H9 (cell line): ENCODE results near the gene PGGHG. TPM values are rescaled to one million over a fixed set of nuclear protein-coding genes. Genes with fewer than 3 reads are reported as not detected.

Experiments
- DNase-seq: peaks from one replicate; pipeline ENCODE4 v3.0.0-alpha.2; 2017
- H2AFZ ChIP-seq: one replicate; pipeline ENCODE4 v1.6.1; 2013; ENCODE audit warnings: mild to moderate bottlenecking, low read length, control low read depth, moderate library complexity
- H2AK5ac ChIP-seq: 2 replicates; pipeline ENCODE4 v1.6.1; 2013; ENCODE audit warnings: low read length, control low read depth, mixed read lengths; ENCODE audit not compliant: insufficient read length
- H2BK120ac ChIP-seq: one replicate; pipeline ENCODE4 v1.6.1; 2013; ENCODE audit warnings: low read depth, mild to moderate bottlenecking, low read length, control low read depth, inconsistent platforms; ENCODE audit not compliant: poor library complexity, severe bottlenecking
- H2BK12ac ChIP-seq: 2 replicates; pipeline ENCODE4 v1.6.1; 2013; ENCODE audit warnings: low read length, control low read depth, mixed read lengths, low read depth; ENCODE audit not compliant: insufficient read length
- H2BK15ac ChIP-seq: 2 replicates; pipeline ENCODE4 v1.6.1; 2013; ENCODE audit warnings: low read depth, low read length, control low read depth
- H2BK20ac ChIP-seq: one replicate; pipeline ENCODE4 v1.6.1; 2013; ENCODE audit warnings: low read depth, mild to moderate bottlenecking, low read length, control low read depth, inconsistent platforms; ENCODE audit not compliant: poor library complexity, severe bottlenecking
- H2BK5ac ChIP-seq: 2 replicates; pipeline ENCODE4 v1.6.1; 2013; ENCODE audit warnings: low read length, control low read depth, mixed read lengths; ENCODE audit not compliant: insufficient read length
- H3K14ac ChIP-seq: 2 replicates; pipeline ENCODE4 v1.6.1; 2013; ENCODE audit warnings: low read length, control low read depth; ENCODE audit not compliant: insufficient read depth
- H3K18ac ChIP-seq: 2 replicates; pipeline ENCODE4 v1.6.1; 2013; ENCODE audit warnings: low read depth, mild to moderate bottlenecking, mixed read lengths, low read length, control low read depth; ENCODE audit not compliant: insufficient read length
- H3K23ac ChIP-seq: 2 replicates; pipeline ENCODE4 v1.6.1; 2013; ENCODE audit warnings: low read length, control low read depth, mixed read lengths, low read depth; ENCODE audit not compliant: insufficient read length
- H3K23me2 ChIP-seq: 2 replicates; pipeline ENCODE4 v1.6.1; 2013; ENCODE audit warnings: low read depth, mild to moderate bottlenecking, mixed read lengths, low read length, control low read depth; ENCODE audit not compliant: insufficient read length, poor library complexity, severe bottlenecking
- H3K27ac ChIP-seq: 2 replicates; pipeline ENCODE4 v1.5.1; 2013; ENCODE audit warnings: low read length, control low read depth, mixed read lengths, low read depth; ENCODE audit not compliant: insufficient read length
- H3K27me3 ChIP-seq: 2 replicates; pipeline ENCODE4 v1.6.1; 2013; ENCODE audit warnings: low read length, control low read depth, inconsistent platforms; ENCODE audit not compliant: insufficient read depth
- H3K4ac ChIP-seq: 2 replicates; pipeline ENCODE4 v1.6.1; 2013; ENCODE audit warnings: low read depth, mild to moderate bottlenecking, control low read depth, inconsistent platforms, low read length, moderate library complexity
- H3K4me1 ChIP-seq: 2 replicates; pipeline ENCODE4 v1.6.1; 2013; ENCODE audit warnings: low read length, control low read depth, inconsistent platforms; ENCODE audit not compliant: insufficient read depth
- H3K4me2 ChIP-seq: 2 replicates; pipeline ENCODE4 v1.6.1; 2013; ENCODE audit warnings: low read length, control low read depth, mixed read lengths; ENCODE audit not compliant: insufficient read length, insufficient read depth
- H3K56ac ChIP-seq: 2 replicates; pipeline ENCODE4 v1.6.1; 2013; ENCODE audit warnings: low read depth, mild to moderate bottlenecking, mixed read lengths, low read length, control low read depth; ENCODE audit not compliant: insufficient read length
- H3K79me1 ChIP-seq: 2 replicates; pipeline ENCODE4 v1.6.1; 2013; ENCODE audit warnings: low read depth, mild to moderate bottlenecking, moderate library complexity, low read length, control low read depth, inconsistent platforms; ENCODE audit not compliant: insufficient read depth, poor library complexity, severe bottlenecking
- H3K79me2 ChIP-seq: 2 replicates; pipeline ENCODE4 v1.6.1; 2013; ENCODE audit warnings: low read length, control low read depth, inconsistent platforms; ENCODE audit not compliant: insufficient read depth
- H3K9ac ChIP-seq: 2 replicates; pipeline ENCODE4 v1.6.1; 2013; ENCODE audit warnings: low read length, control low read depth, mixed read lengths; ENCODE audit not compliant: insufficient read length; ENCODE audit errors: extremely low read depth
- H3K9me3 ChIP-seq: one replicate; pipeline ENCODE4 v1.6.1; 2013; ENCODE audit warnings: low read depth, low read length, inconsistent platforms; ENCODE audit not compliant: control insufficient read depth
- H3T11ph ChIP-seq: one replicate; pipeline ENCODE4 v1.6.1; 2013; ENCODE audit warnings: mild to moderate bottlenecking, low read length, control low read depth, inconsistent platforms
- H4K20me1 ChIP-seq: one replicate; pipeline ENCODE4 v1.6.1; 2013; ENCODE audit not compliant: control insufficient read depth, insufficient read length, insufficient read depth
- H4K5ac ChIP-seq: 2 replicates; pipeline ENCODE4 v1.6.1; 2013; ENCODE audit warnings: low read depth, mild to moderate bottlenecking, mixed read lengths, low read length, control low read depth; ENCODE audit not compliant: insufficient read length
- H4K8ac ChIP-seq: replicated peaks from 2 replicates; pipeline ENCODE4 v1.6.1; 2013; ENCODE audit warnings: low read length, control low read depth, mixed read lengths, low read depth; ENCODE audit not compliant: insufficient read length
- H4K91ac ChIP-seq: 2 replicates; pipeline ENCODE4 v1.6.1; 2013; ENCODE audit warnings: low read depth, mild to moderate bottlenecking, moderate library complexity, mixed read lengths, low read length, control low read depth; ENCODE audit not compliant: insufficient read length
- H3K27ac Mint-ChIP-seq, 3 experiments: 2 replicates in 2 of 3; 3 replicates in 1 of 3; pipeline ENCODE4 v1.8.0; 2020 to 2021; ENCODE audit warnings: mixed read lengths in 3 of 3, mild to moderate bottlenecking in 1 of 3, moderate library complexity in 1 of 3
- H3K27me3 Mint-ChIP-seq: 2 replicates; pipeline ENCODE4 v1.8.0; 2021; ENCODE audit warnings: low read depth, mild to moderate bottlenecking, moderate library complexity, mixed read lengths
- H3K36me3 Mint-ChIP-seq, 3 experiments: 2 replicates in 2 of 3; 3 replicates in 1 of 3; pipeline ENCODE4 v1.8.0; 2020 to 2021; ENCODE audit warnings: low read depth in 3 of 3, mixed read lengths in 3 of 3; ENCODE audit not compliant: insufficient read depth in 1 of 3
- H3K4me1 Mint-ChIP-seq, 2 experiments: 2 replicates each; pipeline ENCODE4 v1.8.0; 2020; ENCODE audit warnings: mixed read lengths in 2 of 2
- H3K4me3 Mint-ChIP-seq, 2 experiments: 2 replicates in 1 of 2; 3 replicates in 1 of 2; pipeline ENCODE4 v1.8.0; 2020 to 2021; ENCODE audit warnings: mild to moderate bottlenecking in 2 of 2, mixed read lengths in 2 of 2, moderate library complexity in 1 of 2
- H3K9me3 Mint-ChIP-seq, 2 experiments: 2 replicates in 1 of 2; 3 replicates in 1 of 2; pipeline ENCODE4 v1.8.0; 2020; ENCODE audit warnings: mild to moderate bottlenecking in 2 of 2, mixed read lengths in 2 of 2, moderate library complexity in 1 of 2
- WGBS: extraction: QIAGEN DNeasy Blood & Tissue Kit; methylation state at CpG from one replicate; pipeline ENCODE4 v1.1.7; 2013; ENCODE audit warnings: missing lambda C conversion rate, low lambda C conversion rate, mixed read lengths; ENCODE audit not compliant: insufficient read length; ENCODE audit errors: extremely low coverage; 5-methylcytosine and 5-hydroxymethylcytosine counted together
- total RNA-seq: library from RNA; stranded (reverse); gene quantifications from 2 replicates; pipeline ENCODE4 v1.2.1, GENCODE V29; 2021
- TF ChIP-seq, protein P1 (sequence below): fragments of 200-600 bp; sonication (generic); conservative IDR thresholded peaks from 3 replicates; pipeline ENCODE4 v1.8.0; 2021; ENCODE audit warnings: antibody characterized with exemption, mild to moderate bottlenecking

PGGHG gene
- total RNA-seq, 1 experiment from 2014 or later = 58.3 TPM

DNA sequence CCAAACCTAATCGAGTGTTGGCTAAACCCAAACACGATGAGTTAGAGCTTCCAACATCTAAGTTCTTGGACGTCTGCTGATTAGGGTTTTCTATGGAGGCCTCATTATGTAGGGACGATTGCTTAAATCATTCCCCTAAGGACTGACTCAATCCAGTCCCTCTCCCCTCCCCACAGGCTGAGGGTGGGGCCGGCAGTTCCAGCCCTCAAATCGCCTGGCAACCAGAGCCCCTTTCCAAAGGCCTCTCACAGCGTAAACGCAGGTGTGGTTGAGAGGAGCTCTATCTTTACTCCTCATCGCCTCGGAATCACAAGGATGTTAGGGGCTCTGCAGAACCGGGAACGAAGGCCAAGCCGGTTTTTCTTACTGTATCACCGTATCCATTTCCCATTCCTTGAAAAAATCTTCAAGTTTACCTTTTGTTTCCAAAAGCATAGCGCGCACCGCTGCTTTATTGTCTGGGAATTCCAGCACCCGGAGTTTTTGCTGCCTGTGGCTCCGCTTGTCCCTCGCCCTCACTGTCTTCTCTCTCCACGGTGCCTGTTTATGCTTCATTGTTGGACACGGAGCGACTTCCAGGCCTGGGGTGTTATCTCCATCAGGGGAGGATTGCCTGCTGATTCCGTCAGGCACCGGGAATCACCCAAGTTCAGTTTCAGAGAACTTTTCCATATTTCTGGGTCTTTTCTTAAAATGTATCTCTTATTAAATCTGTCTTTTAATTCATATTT, 45.5 kb downstream of the PGGHG start:
- Histone ChIP-seq H4K5ac (no peak overlapping the region), H3K4me1 (peaks cover 12% of the 10 kb centered on the region; the same call in 1 of the 2 replicates), H2BK12ac (peak overlapping the region; percentile 93), H4K8ac (no peak overlapping the region), H2BK15ac (no peak overlapping the region), H3K27me3 (no peaks in the 10 kb centered on the region), H3K27ac (peak overlapping the region; percentile 7), H4K91ac (no peak overlapping the region), H2AK5ac (no peak overlapping the region), H3K14ac (peak overlapping the region; percentile 2; the same call in 1 of the 2 replicates), H4K20me1 (no peaks in the 10 kb centered on the region), H3K56ac (no peak overlapping the region), H2BK20ac (no peak overlapping the region), H2BK5ac (no peak overlapping the region), H3K18ac (peak overlapping the region; percentile 50), H3K4ac (no peak overlapping the region; the same call in 1 of the 2 replicates), H3K79me2 (no peaks in the 10 kb centered on the region), H3K23ac (no peak overlapping the region), H3T11ph (no peak overlapping the region), H3K79me1 (no peaks in the 10 kb centered on the region), H3K4me2 (no peak overlapping the region), H2AFZ (no peak overlapping the region), H3K9me3 (no peaks in the 10 kb centered on the region), H2BK120ac (no peak overlapping the region), H3K9ac (no peak overlapping the region), H3K23me2 (no peaks in the 10 kb centered on the region)
- H3K4me3 Mint-ChIP-seq = peak overlapping the region; percentile 29 to 72; a peak in 3 of 5 replicates
- peaks cover 4 to 33% (median 11%) of the 10 kb centered on the region in 3 experiments; a peak in 6 of 7 replicates for H3K36me3 Mint-ChIP-seq
- TF ChIP-seq, protein P1, sequence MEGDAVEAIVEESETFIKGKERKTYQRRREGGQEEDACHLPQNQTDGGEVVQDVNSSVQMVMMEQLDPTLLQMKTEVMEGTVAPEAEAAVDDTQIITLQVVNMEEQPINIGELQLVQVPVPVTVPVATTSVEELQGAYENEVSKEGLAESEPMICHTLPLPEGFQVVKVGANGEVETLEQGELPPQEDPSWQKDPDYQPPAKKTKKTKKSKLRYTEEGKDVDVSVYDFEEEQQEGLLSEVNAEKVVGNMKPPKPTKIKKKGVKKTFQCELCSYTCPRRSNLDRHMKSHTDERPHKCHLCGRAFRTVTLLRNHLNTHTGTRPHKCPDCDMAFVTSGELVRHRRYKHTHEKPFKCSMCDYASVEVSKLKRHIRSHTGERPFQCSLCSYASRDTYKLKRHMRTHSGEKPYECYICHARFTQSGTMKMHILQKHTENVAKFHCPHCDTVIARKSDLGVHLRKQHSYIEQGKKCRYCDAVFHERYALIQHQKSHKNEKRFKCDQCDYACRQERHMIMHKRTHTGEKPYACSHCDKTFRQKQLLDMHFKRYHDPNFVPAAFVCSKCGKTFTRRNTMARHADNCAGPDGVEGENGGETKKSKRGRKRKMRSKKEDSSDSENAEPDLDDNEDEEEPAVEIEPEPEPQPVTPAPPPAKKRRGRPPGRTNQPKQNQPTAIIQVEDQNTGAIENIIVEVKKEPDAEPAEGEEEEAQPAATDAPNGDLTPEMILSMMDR = no peak
- H3K9me3 Mint-ChIP-seq = peaks cover 21 to 25% of the 10 kb centered on the region in 2 experiments
- peaks cover 3% of the 10 kb centered on the region for H3K27me3 Mint-ChIP-seq
- WGBS = no CpG with 5 or more reads among the region's 25 CpGs
- DNase-seq = peak; percentile 90
- peaks cover 33 to 39% of the 10 kb centered on the region in 2 experiments for H3K4me1 Mint-ChIP-seq
- H3K27ac Mint-ChIP-seq = peak overlapping the region; percentile 97 to 98 (median 98)
